Endodermal cell (in vitro differentiated cells): ENCODE data around the gene P3H1. TPM values are rescaled to one million over a fixed set of nuclear protein-coding genes. Genes with fewer than 3 reads are reported as not detected.

ENCODE experiments used
- DNase-seq: peaks from one replicate; pipeline ENCODE4 v3.0.0-alpha.2; 2017
- H3K27ac ChIP-seq: 2 replicates; pipeline ENCODE4 v1.5.1; 2013; ENCODE audit warnings: mild to moderate bottlenecking, low read depth, low read length, moderate library complexity
- H3K27me3 ChIP-seq: 2 replicates; pipeline ENCODE4 v1.6.1; 2013; ENCODE audit warnings: mild to moderate bottlenecking, low read length, moderate library complexity; ENCODE audit not compliant: insufficient read depth, control insufficient read depth, poor library complexity, severe bottlenecking
- H3K36me3 ChIP-seq: 2 replicates; pipeline ENCODE4 v1.7.0; 2013; ENCODE audit warnings: mild to moderate bottlenecking, low read length, moderate library complexity; ENCODE audit not compliant: control insufficient read depth, insufficient read depth
- H3K4me1 ChIP-seq: one replicate; pipeline ENCODE4 v1.7.0; 2013; ENCODE audit warnings: low read length; ENCODE audit not compliant: control insufficient read depth, insufficient read depth
- H3K4me3 ChIP-seq: 2 replicates; pipeline ENCODE4 v1.5.1; 2013; ENCODE audit warnings: mild to moderate bottlenecking, low read length, moderate library complexity
- H3K9ac ChIP-seq: 2 replicates; pipeline ENCODE4 v1.6.1; 2013; ENCODE audit warnings: mild to moderate bottlenecking, low read length, moderate library complexity; ENCODE audit not compliant: poor library complexity, severe bottlenecking; ENCODE audit errors: extremely low read depth
- H3K9me3 ChIP-seq: 2 replicates; pipeline ENCODE4 v1.6.1; 2013; ENCODE audit warnings: mild to moderate bottlenecking, low read length, moderate library complexity; ENCODE audit not compliant: control insufficient read depth
- H3K27ac Mint-ChIP-seq: 2 replicates; pipeline ENCODE4 v1.8.0; 2020; ENCODE audit warnings: mixed read lengths
- H3K27me3 Mint-ChIP-seq: 2 replicates; pipeline ENCODE4 v1.8.0; 2021; ENCODE audit warnings: mild to moderate bottlenecking, mixed read lengths; ENCODE audit not compliant: insufficient read depth
- H3K36me3 Mint-ChIP-seq: 2 replicates; pipeline ENCODE4 v1.8.0; 2020; ENCODE audit warnings: low read depth, mixed read lengths
- H3K4me1 Mint-ChIP-seq: 2 replicates; pipeline ENCODE4 v1.8.0; 2020; ENCODE audit warnings: mixed read lengths
- H3K4me3 Mint-ChIP-seq: 2 replicates; pipeline ENCODE4 v1.8.0; 2020; ENCODE audit warnings: mild to moderate bottlenecking, moderate library complexity, mixed read lengths
- H3K9me3 Mint-ChIP-seq: 2 replicates; pipeline ENCODE4 v1.8.0; 2020; ENCODE audit warnings: mild to moderate bottlenecking, mixed read lengths
- WGBS, 2 experiments: methylation state at CpG; one replicate each; pipeline versions ENCODE4 v1.1.5 to v1.1.7; 2013; ENCODE audit warnings: missing lambda C conversion rate in 2 of 2, mixed read lengths in 1 of 2; ENCODE audit not compliant: insufficient coverage in 1 of 2, insufficient read length in 1 of 2; 5-methylcytosine and 5-hydroxymethylcytosine counted together
- total RNA-seq, 2 donors: library from RNA; stranded (reverse); fragmentation: NEBNext Ultra II Directional in 1 of 2; extraction: Animal tissue kit (Norgen Biotek cat#: 25700) in 1 of 2; gene quantifications; 2 replicates in 1 of 2; 3 replicates in 1 of 2; pipeline ENCODE4 v1.2.1, GENCODE V29; 2021
- TF ChIP-seq, protein P1 (sequence below): fragments of 200-600 bp; sonication (generic); conservative IDR thresholded peaks from 2 replicates; pipeline ENCODE4 v1.5.0; 2021; ENCODE audit warnings: antibody characterized with exemption, mild to moderate bottlenecking

Gene P3H1
- total RNA-seq, 2 donors from 2014 or later: 51.7 to 68.3 TPM

DNA sequence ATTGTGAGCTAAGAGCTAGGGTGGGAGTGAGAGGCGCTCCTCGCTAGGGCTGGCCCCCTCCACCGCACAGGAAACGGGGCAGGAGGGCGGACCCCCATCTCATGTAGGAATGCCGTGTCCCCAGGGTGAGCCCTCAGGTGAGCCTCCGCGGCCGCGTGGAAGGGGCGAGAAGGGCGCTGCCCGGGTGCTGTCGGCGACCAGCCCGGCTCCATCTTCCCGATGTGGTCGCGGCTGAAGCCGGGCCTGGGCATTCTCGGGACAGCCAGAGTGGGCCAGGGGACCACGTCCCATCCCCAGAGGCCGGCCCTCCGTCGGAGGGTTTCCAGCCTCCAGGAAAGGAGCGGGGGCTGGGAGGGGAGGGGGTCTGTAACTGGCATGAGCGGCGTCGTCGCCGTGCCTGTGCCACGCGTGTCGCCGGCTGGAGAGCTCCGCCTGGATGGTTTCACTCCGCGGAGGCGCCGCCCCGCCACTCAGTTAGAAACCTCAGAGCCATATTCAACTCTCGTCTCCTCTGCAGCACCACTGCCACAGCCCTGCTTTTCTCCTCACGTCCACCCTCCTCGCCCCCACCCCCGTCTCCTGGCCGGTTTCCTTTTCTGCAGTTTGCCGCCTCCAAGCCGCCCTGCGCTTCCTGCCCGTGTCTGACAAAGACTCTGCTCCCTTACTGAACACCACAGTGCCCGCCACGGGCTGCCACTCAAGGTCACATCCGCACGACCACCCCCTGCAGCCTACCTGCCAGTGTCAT is 18.3 kb upstream of the P3H1 start, which contains the start of gene TMEM269:
Gene TMEM269 (plus strand): TSS at position 46 of the 748 bp plus-strand sequence. CDS start 4,903 bp downstream, outside the sequence.
- no peaks in the 10 kb centered on the region for H3K9me3 ChIP-seq
- Mint-ChIP-seq H3K27me3 (peaks cover 16% of the 10 kb centered on the region), H3K36me3 (peaks cover 30% of the 10 kb centered on the region), H3K27ac (no peak within 1 kb of the TSS), H3K4me1 (peaks cover 4% of the 10 kb centered on the region), H3K4me3 (peak within 1 kb of the TSS; percentile 28), H3K9me3 (no peaks in the 10 kb centered on the region)
- H3K4me1 ChIP-seq: no peaks in the 10 kb centered on the region
- no peak within 1 kb of the TSS for H3K4me3 ChIP-seq
- no peaks in the 10 kb centered on the region for H3K27me3 ChIP-seq
- H3K9ac ChIP-seq: no peak within 1 kb of the TSS
- H3K27ac ChIP-seq: no peak within 1 kb of the TSS
- peaks cover 20% of the 10 kb centered on the region for H3K36me3 ChIP-seq
- TF ChIP-seq, protein P1, sequence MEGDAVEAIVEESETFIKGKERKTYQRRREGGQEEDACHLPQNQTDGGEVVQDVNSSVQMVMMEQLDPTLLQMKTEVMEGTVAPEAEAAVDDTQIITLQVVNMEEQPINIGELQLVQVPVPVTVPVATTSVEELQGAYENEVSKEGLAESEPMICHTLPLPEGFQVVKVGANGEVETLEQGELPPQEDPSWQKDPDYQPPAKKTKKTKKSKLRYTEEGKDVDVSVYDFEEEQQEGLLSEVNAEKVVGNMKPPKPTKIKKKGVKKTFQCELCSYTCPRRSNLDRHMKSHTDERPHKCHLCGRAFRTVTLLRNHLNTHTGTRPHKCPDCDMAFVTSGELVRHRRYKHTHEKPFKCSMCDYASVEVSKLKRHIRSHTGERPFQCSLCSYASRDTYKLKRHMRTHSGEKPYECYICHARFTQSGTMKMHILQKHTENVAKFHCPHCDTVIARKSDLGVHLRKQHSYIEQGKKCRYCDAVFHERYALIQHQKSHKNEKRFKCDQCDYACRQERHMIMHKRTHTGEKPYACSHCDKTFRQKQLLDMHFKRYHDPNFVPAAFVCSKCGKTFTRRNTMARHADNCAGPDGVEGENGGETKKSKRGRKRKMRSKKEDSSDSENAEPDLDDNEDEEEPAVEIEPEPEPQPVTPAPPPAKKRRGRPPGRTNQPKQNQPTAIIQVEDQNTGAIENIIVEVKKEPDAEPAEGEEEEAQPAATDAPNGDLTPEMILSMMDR: no peak
- DNase-seq: no peak
- 91 to 92% methylated on average over 23 to 54 of the region's 54 CpGs for WGBS, 2 experiments

DNA sequence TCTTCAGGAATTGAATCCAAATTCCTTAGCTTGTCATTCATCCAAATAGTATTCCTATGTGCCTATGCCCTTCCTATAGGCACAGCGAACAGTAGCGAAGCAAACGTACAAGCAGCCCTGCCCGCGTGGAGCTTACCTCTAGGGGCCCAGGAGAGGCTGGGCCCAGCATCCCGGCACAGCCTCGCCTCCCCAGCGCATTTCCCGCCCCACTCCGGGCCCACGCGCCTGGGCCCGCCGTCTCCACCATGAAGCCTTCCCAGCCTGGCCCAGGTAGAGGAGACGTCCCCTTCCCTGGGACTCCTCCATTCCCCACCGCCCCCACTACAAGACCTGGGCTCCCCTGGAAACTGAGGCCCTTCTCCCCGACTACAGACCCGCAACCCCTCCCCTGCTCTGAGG is 17.7 kb upstream of the P3H1 start:
- Histone ChIP-seq H3K9ac (no peak overlapping the region), H3K27me3 (no peaks in the 10 kb centered on the region), H3K4me1 (no peaks in the 10 kb centered on the region), H3K36me3 (peaks cover 26% of the 10 kb centered on the region), H3K4me3 (no peak overlapping the region), H3K27ac (no peak overlapping the region), H3K9me3 (no peaks in the 10 kb centered on the region)
- Mint-ChIP-seq H3K4me3 (peak overlapping the region; percentile 28), H3K27me3 (peaks cover 16% of the 10 kb centered on the region), H3K27ac (no peak overlapping the region), H3K36me3 (peaks cover 36% of the 10 kb centered on the region), H3K9me3 (no peaks in the 10 kb centered on the region), H3K4me1 (peaks cover 4% of the 10 kb centered on the region)
- DNase-seq: no peak
- WGBS, 2 experiments: 94 to 97% methylated on average over 15 to 18 of the region's 18 CpGs
- TF ChIP-seq, protein P1: no peak

DNA sequence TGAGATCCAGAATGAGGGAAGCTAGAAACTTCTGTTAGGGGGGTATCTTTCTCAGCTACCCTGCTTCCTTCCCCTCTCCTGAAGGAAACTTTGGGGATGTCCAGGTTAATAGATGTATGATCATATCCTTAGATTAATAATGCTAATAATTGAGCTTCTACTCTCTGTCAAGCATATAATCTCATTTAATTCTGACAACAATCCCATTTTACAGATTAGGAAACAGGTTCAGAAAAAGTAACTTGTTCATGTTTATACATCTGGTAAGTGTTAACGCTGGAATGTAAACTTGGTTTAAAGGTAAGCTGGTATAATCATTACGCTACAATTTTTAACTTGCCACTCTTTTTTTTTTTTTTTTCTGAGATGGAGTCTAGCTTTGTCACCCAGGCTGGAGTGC is 16.3 kb upstream of the P3H1 start:
- H3K36me3 Mint-ChIP-seq: peaks cover 47% of the 10 kb centered on the region
- H3K9me3 Mint-ChIP-seq: no peaks in the 10 kb centered on the region
- no peak overlapping the region for H3K4me3 Mint-ChIP-seq
- peaks cover 4% of the 10 kb centered on the region for H3K4me1 Mint-ChIP-seq
- H3K4me1 ChIP-seq: no peaks in the 10 kb centered on the region
- H3K9me3 ChIP-seq: no peaks in the 10 kb centered on the region
- TF ChIP-seq, protein P1: no peak
- peaks cover 16% of the 10 kb centered on the region for H3K27me3 Mint-ChIP-seq
- H3K27ac Mint-ChIP-seq: no peak overlapping the region
- H3K36me3 ChIP-seq: peaks cover 37% of the 10 kb centered on the region
- no peak overlapping the region for H3K4me3 ChIP-seq
- DNase-seq: no peak
- no peak overlapping the region for H3K9ac ChIP-seq
- no peak overlapping the region for H3K27ac ChIP-seq
- 100% methylated on average over 2 of the region's 2 CpGs; no CpG with 5 or more reads in 1 of the 2 experiments for WGBS, 2 experiments
- no peaks in the 10 kb centered on the region for H3K27me3 ChIP-seq
